ENCODE data around the gene PAM. TPM values are rescaled to one million over a fixed set of nuclear protein-coding genes. Genes with fewer than 3 reads are reported as not detected.

PAM gene
- total RNA-seq, 1 experiment from 2014 or later = 60.3 TPM

GRCh38 chr5:102988459-102988858 is 233.4 kb downstream of the PAM start:
- H3K4me3 Mint-ChIP-seq (ENCODE audit: unreplicated experiment) = no peak overlapping the region
- intact Hi-C loops (cut with micrococcal nuclease) = no loop called here
- ChIA-PET POLR2A (interaction anchor here (0.6 kb wide), 1 partner anchor 1305 kb away, joined by 3 read pairs; no protein-coding TSS in a partner anchor), CTCF (no interaction called here)
- no peaks in the 10 kb centered on the region for H3K4me1 Mint-ChIP-seq (ENCODE audit: insufficient read depth, unreplicated experiment)
- BruUV-seq (replicated peaks) = no TSS peak
- TF ChIP-seq CTCF (IDR thresholded peaks at IDR 0.05; ENCODE audit: unreplicated experiment) = no peak
- H3K27ac Mint-ChIP-seq (ENCODE audit: low read depth, unreplicated experiment) = no peak overlapping the region
- H3K9me3 Mint-ChIP-seq (ENCODE audit: unreplicated experiment) = no peaks in the 10 kb centered on the region
- H3K36me3 Mint-ChIP-seq (ENCODE audit: insufficient read depth, unreplicated experiment) = no peaks in the 10 kb centered on the region
- no peaks in the 10 kb centered on the region for H3K27me3 Mint-ChIP-seq (ENCODE audit: insufficient read depth, unreplicated experiment)
- DNase-seq (ENCODE audit: unreplicated experiment) = no peak

GRCh38 chr5:102991802-102992201 is 236.7 kb downstream of the PAM start:
- POLR2A ChIA-PET = no interaction called here
- no TSS peak for BruUV-seq (replicated peaks)
- H3K27me3 Mint-ChIP-seq (ENCODE audit: insufficient read depth, unreplicated experiment) = no peaks in the 10 kb centered on the region
- no peak overlapping the region for H3K4me3 Mint-ChIP-seq (ENCODE audit: unreplicated experiment)
- no peaks in the 10 kb centered on the region for H3K4me1 Mint-ChIP-seq (ENCODE audit: insufficient read depth, unreplicated experiment)
- H3K9me3 Mint-ChIP-seq (ENCODE audit: unreplicated experiment) = no peaks in the 10 kb centered on the region
- TF ChIP-seq CTCF (IDR thresholded peaks at IDR 0.05; ENCODE audit: unreplicated experiment) = no peak
- DNase-seq (ENCODE audit: unreplicated experiment) = no peak
- CTCF ChIA-PET = no interaction called here
- intact Hi-C loops (cut with micrococcal nuclease) = no loop called here
- H3K36me3 Mint-ChIP-seq (ENCODE audit: insufficient read depth, unreplicated experiment) = no peaks in the 10 kb centered on the region
- no peak overlapping the region for H3K27ac Mint-ChIP-seq (ENCODE audit: low read depth, unreplicated experiment)

GRCh38 chr5:102996011-102996575 is 241.0 kb downstream of the PAM start:
- POLR2A ChIA-PET = interaction anchor here (0.6 kb wide), 1 partner anchor 100 kb away, joined by 3 read pairs; no protein-coding TSS in a partner anchor
- CTCF ChIA-PET = interaction anchor here (0.9 kb wide), 1 partner anchor 24 kb away, joined by 3 read pairs; no protein-coding TSS in a partner anchor
- no peak for TF ChIP-seq CTCF (IDR thresholded peaks at IDR 0.05; ENCODE audit: unreplicated experiment)

GRCh38 chr5:102998224-102998623 is 243.1 kb downstream of the PAM start:
- TF ChIP-seq CTCF (IDR thresholded peaks at IDR 0.05; ENCODE audit: unreplicated experiment) = no peak
- no TSS peak for BruUV-seq (replicated peaks)
- H3K27me3 Mint-ChIP-seq (ENCODE audit: insufficient read depth, unreplicated experiment) = no peaks in the 10 kb centered on the region
- no peak for DNase-seq (ENCODE audit: unreplicated experiment)
- no peaks in the 10 kb centered on the region for H3K36me3 Mint-ChIP-seq (ENCODE audit: insufficient read depth, unreplicated experiment)
- H3K27ac Mint-ChIP-seq (ENCODE audit: low read depth, unreplicated experiment) = no peak overlapping the region
- intact Hi-C loops (cut with micrococcal nuclease) = no loop called here
- ChIA-PET POLR2A (no interaction called here), CTCF (no interaction called here)
- H3K4me3 Mint-ChIP-seq (ENCODE audit: unreplicated experiment) = no peak overlapping the region
- no peaks in the 10 kb centered on the region for H3K9me3 Mint-ChIP-seq (ENCODE audit: unreplicated experiment)
- H3K4me1 Mint-ChIP-seq (ENCODE audit: insufficient read depth, unreplicated experiment) = no peaks in the 10 kb centered on the region

More at GRCh38 chr5:102996011-102996575, 241.0 kb downstream of the PAM start:
- H3K36me3 Mint-ChIP-seq (ENCODE audit: insufficient read depth, unreplicated experiment) = no peaks in the 10 kb centered on the region
- H3K4me3 Mint-ChIP-seq (ENCODE audit: unreplicated experiment) = no peak overlapping the region
- H3K9me3 Mint-ChIP-seq (ENCODE audit: unreplicated experiment) = no peaks in the 10 kb centered on the region
- H3K27me3 Mint-ChIP-seq (ENCODE audit: insufficient read depth, unreplicated experiment) = no peaks in the 10 kb centered on the region
- no TSS peak for BruUV-seq (replicated peaks)
- no peak overlapping the region for H3K27ac Mint-ChIP-seq (ENCODE audit: low read depth, unreplicated experiment)
- intact Hi-C loops (cut with micrococcal nuclease) = no loop called here
- no peak for DNase-seq (ENCODE audit: unreplicated experiment)
- no peaks in the 10 kb centered on the region for H3K4me1 Mint-ChIP-seq (ENCODE audit: insufficient read depth, unreplicated experiment)
